Measurements from ENCODE around the gene SMS. TPM values are rescaled to one million over a fixed set of nuclear protein-coding genes. Genes with fewer than 3 reads are reported as not detected.
"Not testable (repeated sequence)": the region's sequence is repeated elsewhere in the genome, so short reads cannot be mapped to it uniquely, and the experiment has no call there.

The SMS gene
- total and polyA plus RNA-seq, 4 donors = 47.5 to 55.9 (median 52.3) TPM

DNA sequence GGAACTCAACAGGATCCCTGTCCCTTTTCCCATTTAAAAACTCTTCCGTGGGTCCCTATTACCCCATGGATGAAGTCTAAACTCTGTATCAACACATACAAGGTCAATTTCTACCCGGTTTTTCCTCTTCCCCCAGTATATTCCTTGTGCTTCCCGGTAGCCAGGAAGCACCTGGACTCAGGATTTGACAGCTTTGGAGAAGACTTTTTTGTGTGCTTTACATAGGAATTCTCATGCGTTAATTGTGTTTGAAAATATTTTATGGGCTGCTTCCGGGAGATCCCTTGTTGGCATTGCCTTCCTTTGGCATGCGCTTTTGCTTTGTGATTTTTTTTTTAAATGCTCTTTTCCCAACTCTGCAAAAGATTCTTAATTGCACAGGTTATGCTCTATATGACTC is 7.2 kb downstream of the SMS start:
- ATAC-seq (ENCODE audit: insufficient read depth, low FRiP score) = no peak

GRCh38 chrX:21948897-21949578 is 8.5 kb downstream of the SMS start:
- Histone ChIP-seq H3K27me3 (ENCODE audit: control insufficient read depth in 3 of 3, insufficient read depth in 3 of 3, low read length in 2 of 3) (peaks cover 0 to 5% (median 0%) of the 10 kb centered on the region in 3 donors), H3K9me3 (ENCODE audit: control insufficient read depth in 4 of 4, insufficient read depth in 3 of 4, low read length in 3 of 4) (no peaks in the 10 kb centered on the region), H3K9ac (ENCODE audit: insufficient read depth in 1 of 2, low read length in 2 of 2) (no peak overlapping the region), H3K4me3 (no peak overlapping the region), H3K4me1 (ENCODE audit: control insufficient read depth in 5 of 5, insufficient read depth in 5 of 5, low read length in 5 of 5) (peaks cover 0 to 14% (median 6%) of the 10 kb centered on the region in 5 donors), H3K27ac (ENCODE audit: low read depth in 1 of 2, low read length in 1 of 2) (no peak overlapping the region), H3K36me3 (ENCODE audit: control insufficient read depth in 4 of 4, insufficient read depth in 4 of 4, low read length in 4 of 4) (no peaks in the 10 kb centered on the region)
- DNase-seq = no peak
- no peak for TF ChIP-seq CTCF (IDR thresholded peaks at IDR 0.05; ENCODE audit: control extremely low read depth, extremely low read depth)
- 76 to 78% methylated on average over 8 of the region's 8 CpGs for WGBS, 2 donors
- no peak for ATAC-seq (ENCODE audit: insufficient read depth, low FRiP score)

More for the DNA sequence above, 7.2 kb downstream of the SMS start:
- Histone ChIP-seq H3K9ac (ENCODE audit: insufficient read depth in 1 of 2, low read length in 2 of 2) (no peak overlapping the region), H3K4me1 (ENCODE audit: control insufficient read depth in 5 of 5, insufficient read depth in 5 of 5, low read length in 5 of 5) (peaks cover 2 to 20% (median 6%) of the 10 kb centered on the region in 5 donors), H3K4me3 (no peak overlapping the region), H3K27ac (ENCODE audit: low read depth in 1 of 2, low read length in 1 of 2) (peak overlapping the region in 1 of 2 donors; percentile 51), H3K36me3 (ENCODE audit: control insufficient read depth in 4 of 4, insufficient read depth in 4 of 4, low read length in 4 of 4) (no peaks in the 10 kb centered on the region), H3K27me3 (ENCODE audit: control insufficient read depth in 3 of 3, insufficient read depth in 3 of 3, low read length in 2 of 3) (peaks cover 0 to 5% (median 0%) of the 10 kb centered on the region in 3 donors), H3K9me3 (ENCODE audit: control insufficient read depth in 4 of 4, insufficient read depth in 3 of 4, low read length in 3 of 4) (no peaks in the 10 kb centered on the region)
- DNase-seq = no peak
- 61 to 76% methylated on average over 6 of the region's 6 CpGs for WGBS, 2 donors
- no peak for TF ChIP-seq CTCF (IDR thresholded peaks at IDR 0.05; ENCODE audit: control extremely low read depth, extremely low read depth)

DNA sequence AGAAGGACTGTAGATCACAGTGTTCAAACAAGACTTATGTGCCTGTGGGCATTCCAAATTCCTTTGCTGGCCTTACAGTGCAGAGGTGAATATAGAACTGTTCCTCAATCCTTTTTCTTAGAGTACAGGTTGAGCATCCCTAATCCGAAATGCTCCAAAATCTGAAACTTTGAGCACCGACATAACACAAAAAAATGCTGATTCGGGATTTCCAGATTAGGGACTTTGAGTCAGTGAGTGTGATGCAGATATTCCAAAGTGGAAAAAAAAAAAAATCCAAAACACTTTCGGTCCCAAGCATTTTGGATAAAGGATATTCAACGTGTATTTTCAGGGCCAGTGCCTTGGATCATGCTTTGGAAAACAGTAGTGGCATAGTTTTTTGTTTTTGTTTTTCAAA is 9.2 kb downstream of the SMS start:
- TF ChIP-seq CTCF (IDR thresholded peaks at IDR 0.05; ENCODE audit: control extremely low read depth, extremely low read depth) = no peak
- no peaks in the 10 kb centered on the region for H3K36me3 ChIP-seq (ENCODE audit: control insufficient read depth in 4 of 4, insufficient read depth in 4 of 4, low read length in 4 of 4)
- peaks cover 0 to 5% (median 0%) of the 10 kb centered on the region in 3 donors for H3K27me3 ChIP-seq (ENCODE audit: control insufficient read depth in 3 of 3, insufficient read depth in 3 of 3, low read length in 2 of 3)
- no peak for ATAC-seq (ENCODE audit: insufficient read depth, low FRiP score)
- H3K9me3 ChIP-seq (ENCODE audit: control insufficient read depth in 4 of 4, insufficient read depth in 3 of 4, low read length in 3 of 4) = no peaks in the 10 kb centered on the region
- H3K4me1 ChIP-seq (ENCODE audit: control insufficient read depth in 5 of 5, insufficient read depth in 5 of 5, low read length in 5 of 5) = peaks cover 0 to 15% (median 6%) of the 10 kb centered on the region in 5 donors
- WGBS, 2 donors = 74 to 87% methylated on average over 5 of the region's 5 CpGs
- H3K9ac ChIP-seq (ENCODE audit: insufficient read depth in 1 of 2, low read length in 2 of 2) = no peak overlapping the region
- no peak overlapping the region for H3K27ac ChIP-seq (ENCODE audit: low read depth in 1 of 2, low read length in 1 of 2)
- H3K4me3 ChIP-seq = no peak overlapping the region
- no peak for DNase-seq

DNA sequence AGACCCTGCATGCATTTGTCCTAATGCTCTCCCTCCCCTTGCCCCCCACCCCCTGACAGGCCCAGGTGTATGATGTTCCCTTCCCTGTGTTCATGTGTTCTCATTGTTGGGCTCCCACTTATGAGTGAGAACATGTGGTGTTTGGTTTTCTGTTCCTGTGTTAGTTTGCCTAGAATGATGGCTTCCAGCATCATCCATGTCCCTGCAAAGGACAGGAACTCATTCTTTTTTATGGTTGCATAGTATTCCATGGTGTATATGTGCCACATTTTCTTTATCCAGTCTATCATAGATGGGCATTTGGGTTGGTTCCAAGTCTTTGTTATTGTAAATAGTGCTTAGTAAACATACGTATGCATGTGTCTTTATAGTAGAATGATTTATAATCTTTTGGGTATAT is 10.0 kb downstream of the SMS start:
- H3K27me3 ChIP-seq (ENCODE audit: control insufficient read depth in 3 of 3, insufficient read depth in 3 of 3, low read length in 2 of 3); H3K4me3 ChIP-seq; H3K27ac ChIP-seq (ENCODE audit: low read depth in 1 of 2, low read length in 1 of 2); ATAC-seq (ENCODE audit: insufficient read depth, low FRiP score); H3K9me3 ChIP-seq (ENCODE audit: control insufficient read depth in 4 of 4, insufficient read depth in 3 of 4, low read length in 3 of 4); DNase-seq; H3K9ac ChIP-seq (ENCODE audit: insufficient read depth in 1 of 2, low read length in 2 of 2); H3K36me3 ChIP-seq (ENCODE audit: control insufficient read depth in 4 of 4, insufficient read depth in 4 of 4, low read length in 4 of 4): not testable (repeated sequence)
- WGBS, 2 donors = 68 to 89% methylated on average over 1 of the region's 1 CpG
- H3K4me1 ChIP-seq (ENCODE audit: control insufficient read depth in 5 of 5, insufficient read depth in 5 of 5, low read length in 5 of 5) = peaks cover 0 to 17% (median 6%) of the 10 kb centered on the region in 5 donors

Measured in lung (tissue), 12 donors.